Trophoblast cell (in vitro differentiated cells and primary cell): ENCODE measurements around the gene SEMA5A.

Experiments
- DNase-seq, 2 donors: peaks; one replicate each; pipeline ENCODE4 v3.0.0-alpha.2; 2016
- H2AFZ ChIP-seq: 2 replicates; pipeline ENCODE4 v1.6.1; 2013; ENCODE audit warnings: low read length, moderate library complexity, mild to moderate bottlenecking; ENCODE audit not compliant: insufficient read depth, poor library complexity
- H2AK5ac ChIP-seq: 2 replicates; pipeline ENCODE4 v1.6.1; 2013; ENCODE audit warnings: mild to moderate bottlenecking, low read length
- H2BK120ac ChIP-seq: 2 replicates; pipeline ENCODE4 v1.6.1; 2013; ENCODE audit warnings: low read length, mild to moderate bottlenecking, moderate library complexity; ENCODE audit not compliant: insufficient read depth, poor library complexity
- H2BK12ac ChIP-seq: 2 replicates; pipeline ENCODE4 v1.6.1; 2013; ENCODE audit warnings: mild to moderate bottlenecking, low read length, moderate library complexity
- H2BK5ac ChIP-seq: 2 replicates; pipeline ENCODE4 v1.6.1; 2013; ENCODE audit warnings: low read length, low read depth, moderate library complexity, mild to moderate bottlenecking; ENCODE audit not compliant: poor library complexity
- H3K14ac ChIP-seq: 2 replicates; pipeline ENCODE4 v1.6.1; 2013; ENCODE audit warnings: mild to moderate bottlenecking, low read length
- H3K18ac ChIP-seq: 2 replicates; pipeline ENCODE4 v1.6.1; 2013; ENCODE audit warnings: mild to moderate bottlenecking, low read length
- H3K23ac ChIP-seq: 2 replicates; pipeline ENCODE4 v1.6.1; 2013; ENCODE audit warnings: low read length
- H3K27ac ChIP-seq: 2 replicates; pipeline ENCODE4 v1.5.1; 2013; ENCODE audit warnings: low read depth, mild to moderate bottlenecking, inconsistent platforms, low read length, moderate library complexity
- H3K27me3 ChIP-seq: 2 replicates; pipeline ENCODE4 v1.6.1; 2013; ENCODE audit warnings: inconsistent platforms, mild to moderate bottlenecking, low read length, moderate library complexity; ENCODE audit not compliant: insufficient read depth
- H3K36me3 ChIP-seq, 2 experiments: 1 replicate in 1 of 2; 2 replicates in 1 of 2; pipeline ENCODE4 v1.6.1; 2013; ENCODE audit warnings: low read length in 2 of 2, mild to moderate bottlenecking in 2 of 2, moderate library complexity in 1 of 2; ENCODE audit not compliant: insufficient read depth in 2 of 2, control insufficient read depth in 1 of 2
- H3K4ac ChIP-seq: 2 replicates; pipeline ENCODE4 v1.6.1; 2013; ENCODE audit warnings: low read depth, mild to moderate bottlenecking, low read length, moderate library complexity
- H3K4me1 ChIP-seq, 2 experiments: 1 replicate in 1 of 2; 2 replicates in 1 of 2; pipeline ENCODE4 v1.6.1; 2013; ENCODE audit warnings: low read length in 2 of 2, mild to moderate bottlenecking in 2 of 2, moderate library complexity in 1 of 2; ENCODE audit not compliant: insufficient read depth in 2 of 2, control insufficient read depth in 1 of 2
- H3K4me2 ChIP-seq: 2 replicates; pipeline ENCODE4 v1.6.1; 2013; ENCODE audit warnings: inconsistent platforms, mild to moderate bottlenecking, low read length, moderate library complexity
- H3K4me3 ChIP-seq: 2 replicates; pipeline ENCODE4 v1.5.1; 2013; ENCODE audit warnings: mild to moderate bottlenecking, low read depth, low read length, inconsistent platforms
- H3K79me1 ChIP-seq: one replicate; pipeline ENCODE4 v1.6.1; 2013; ENCODE audit warnings: low read length
- H3K79me2 ChIP-seq: 2 replicates; pipeline ENCODE4 v1.6.1; 2013; ENCODE audit warnings: low read length, mild to moderate bottlenecking; ENCODE audit not compliant: control insufficient read depth, insufficient read depth, poor library complexity
- H3K9ac ChIP-seq: 2 replicates; pipeline ENCODE4 v1.6.1; 2013; ENCODE audit warnings: mild to moderate bottlenecking, low read length
- H3K9me3 ChIP-seq: 2 replicates; pipeline ENCODE4 v1.6.1; 2013; ENCODE audit warnings: low read depth, mild to moderate bottlenecking, control low read depth, inconsistent platforms, low read length; ENCODE audit not compliant: insufficient read depth
- H4K12ac ChIP-seq: 2 replicates; pipeline ENCODE4 v1.6.1; 2013; ENCODE audit warnings: low read depth, mild to moderate bottlenecking, low read length, moderate library complexity
- H4K8ac ChIP-seq: 2 replicates; pipeline ENCODE4 v1.6.1; 2013; ENCODE audit warnings: low read depth, mild to moderate bottlenecking, low read length, moderate library complexity
- H4K91ac ChIP-seq: one replicate; pipeline ENCODE4 v1.6.1; 2013; ENCODE audit warnings: low read depth, mild to moderate bottlenecking, low read length, moderate library complexity
- WGBS: extraction: QIAGEN DNeasy Blood & Tissue Kit; methylation state at CpG from one replicate; pipeline ENCODE4 v1.1.7; 2013; ENCODE audit warnings: missing lambda C conversion rate; ENCODE audit not compliant: insufficient read length, insufficient coverage; ENCODE audit errors: extremely low coverage; 5-methylcytosine and 5-hydroxymethylcytosine counted together

SEMA5A gene

GRCh38 chr5:9399094-9399493 lies 146.8 kb downstream of the SEMA5A start:
- no peaks in the 10 kb centered on the region for H3K27me3 ChIP-seq
- no peak overlapping the region for H2AFZ ChIP-seq
- H3K27ac ChIP-seq: no peak overlapping the region
- no peak overlapping the region for H3K23ac ChIP-seq
- H4K91ac ChIP-seq: no peak overlapping the region
- no peaks in the 10 kb centered on the region for H3K4me1 ChIP-seq
- no peak overlapping the region for H2BK5ac ChIP-seq
- DNase-seq: no peak
- no peak overlapping the region for H3K14ac ChIP-seq
- no peaks in the 10 kb centered on the region for H3K79me1 ChIP-seq
- H3K36me3 ChIP-seq: peaks cover 0 to 4% of the 10 kb centered on the region in 2 experiments
- no peak overlapping the region for H2BK120ac ChIP-seq
- H3K4me2 ChIP-seq: no peak overlapping the region
- WGBS: no CpG with 5 or more reads among the region's 2 CpGs
- no peak overlapping the region for H3K4ac ChIP-seq
- H3K18ac ChIP-seq: no peak overlapping the region
- no peak overlapping the region for H2AK5ac ChIP-seq
- H4K8ac ChIP-seq: no peak overlapping the region
- no peaks in the 10 kb centered on the region for H3K9me3 ChIP-seq
- H3K9ac ChIP-seq: no peak overlapping the region
- H4K12ac ChIP-seq: no peak overlapping the region
- H2BK12ac ChIP-seq: no peak overlapping the region
- H3K4me3 ChIP-seq: no peak overlapping the region
- H3K79me2 ChIP-seq: no peaks in the 10 kb centered on the region

- H4K12ac ChIP-seq: no peak overlapping the region
- H3K4me2 ChIP-seq: no peak overlapping the region
- H3K4ac ChIP-seq: no peak overlapping the region
- H3K79me2 ChIP-seq: no peaks in the 10 kb centered on the region
- H3K9me3 ChIP-seq: no peaks in the 10 kb centered on the region
- no peaks in the 10 kb centered on the region for H3K27me3 ChIP-seq
- no peak overlapping the region for H4K8ac ChIP-seq
- H2AFZ ChIP-seq: no peak overlapping the region
- no peak overlapping the region for H3K27ac ChIP-seq
- H3K14ac ChIP-seq: no peak overlapping the region
- H3K36me3 ChIP-seq: peaks cover 0 to 3% of the 10 kb centered on the region in 2 experiments
- no peak overlapping the region for H3K9ac ChIP-seq
- H4K91ac ChIP-seq: no peak overlapping the region
- no peak overlapping the region for H2AK5ac ChIP-seq
- no peak overlapping the region for H2BK12ac ChIP-seq
- no peak overlapping the region for H3K4me3 ChIP-seq
- no peaks in the 10 kb centered on the region for H3K79me1 ChIP-seq
- no peak for DNase-seq
- no peak overlapping the region for H2BK120ac ChIP-seq
- H2BK5ac ChIP-seq: no peak overlapping the region
- no peak overlapping the region for H3K18ac ChIP-seq
- no CpG with 5 or more reads among the region's 3 CpGs for WGBS
- H3K4me1 ChIP-seq: no peaks in the 10 kb centered on the region
- H3K23ac ChIP-seq: no peak overlapping the region
Observed at GRCh38 chr5:9398227-9398626, 147.6 kb downstream of the SEMA5A start.

DNA sequence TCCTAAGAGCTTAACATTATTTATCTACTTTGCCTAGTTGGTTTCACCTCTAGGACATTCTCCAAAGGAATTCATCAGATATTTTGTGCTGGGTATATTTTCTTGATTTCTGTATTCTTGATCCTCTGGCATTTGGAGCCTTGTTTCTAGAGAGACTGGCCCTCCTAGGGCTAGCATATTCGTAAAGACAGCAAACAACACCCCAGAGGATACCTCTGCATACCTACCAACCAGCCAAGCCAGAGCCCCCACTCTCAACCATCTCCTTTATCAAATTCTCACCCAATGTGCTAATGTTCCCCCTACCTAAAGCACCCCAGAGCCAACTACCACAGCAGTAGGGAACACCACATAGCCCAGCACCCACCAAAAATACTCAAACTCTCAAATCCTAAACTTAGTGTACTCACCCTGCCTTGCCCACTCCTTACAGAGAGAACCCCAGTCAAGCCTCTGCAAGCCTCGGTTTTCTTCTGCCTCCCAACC lies 149.5 kb downstream of the SEMA5A start:
- no peak overlapping the region for H2BK5ac ChIP-seq
- H3K23ac ChIP-seq: no peak overlapping the region
- H3K36me3 ChIP-seq: peaks cover 0 to 3% of the 10 kb centered on the region in 2 experiments
- H3K27ac ChIP-seq: no peak overlapping the region
- no peak for DNase-seq
- H3K14ac ChIP-seq: no peak overlapping the region
- no peak overlapping the region for H4K91ac ChIP-seq
- no CpG with 5 or more reads among the region's 2 CpGs for WGBS
- no peaks in the 10 kb centered on the region for H3K9me3 ChIP-seq
- H4K12ac ChIP-seq: no peak overlapping the region
- no peaks in the 10 kb centered on the region for H3K79me2 ChIP-seq
- no peak overlapping the region for H2BK12ac ChIP-seq
- no peak overlapping the region for H3K4me3 ChIP-seq
- H3K4me1 ChIP-seq: peaks cover 0 to 2% of the 10 kb centered on the region in 2 experiments
- H3K4me2 ChIP-seq: no peak overlapping the region
- no peak overlapping the region for H4K8ac ChIP-seq
- no peak overlapping the region for H2BK120ac ChIP-seq
- H2AFZ ChIP-seq: no peak overlapping the region
- H3K27me3 ChIP-seq: no peaks in the 10 kb centered on the region
- no peak overlapping the region for H3K9ac ChIP-seq
- peak overlapping the region; percentile 3 for H3K18ac ChIP-seq
- no peaks in the 10 kb centered on the region for H3K79me1 ChIP-seq
- no peak overlapping the region for H3K4ac ChIP-seq
- no peak overlapping the region for H2AK5ac ChIP-seq

DNA sequence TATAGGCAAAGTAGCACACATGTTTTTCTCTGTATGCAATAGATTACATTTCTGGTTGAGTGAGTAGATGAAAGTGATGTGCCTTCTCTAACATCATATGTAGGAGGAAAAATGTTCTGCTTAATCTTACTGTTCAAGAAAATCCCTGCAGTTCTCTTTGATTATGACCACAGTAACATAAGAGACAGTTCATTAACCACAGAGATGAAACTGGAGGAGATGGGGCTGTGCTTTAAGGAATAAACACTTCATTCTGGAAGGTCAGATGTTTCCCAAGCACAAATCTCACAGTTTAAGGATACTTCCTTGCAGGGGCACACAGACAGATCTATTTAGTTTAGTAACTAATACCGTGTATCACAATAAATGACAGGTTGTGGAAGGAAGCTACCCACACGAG lies 150.2 kb downstream of the SEMA5A start:
- Histone ChIP-seq H3K36me3 (peaks cover 0 to 3% of the 10 kb centered on the region in 2 experiments), H2BK12ac (no peak overlapping the region), H3K18ac (no peak overlapping the region), H3K9ac (no peak overlapping the region), H3K27me3 (no peaks in the 10 kb centered on the region), H3K4me3 (no peak overlapping the region), H2BK5ac (no peak overlapping the region), H3K9me3 (no peaks in the 10 kb centered on the region), H2AFZ (no peak overlapping the region), H3K23ac (no peak overlapping the region), H3K4ac (no peak overlapping the region), H3K27ac (no peak overlapping the region), H3K79me2 (no peaks in the 10 kb centered on the region), H4K91ac (no peak overlapping the region), H4K12ac (no peak overlapping the region), H3K4me1 (peaks cover 0 to 2% of the 10 kb centered on the region in 2 experiments), H4K8ac (no peak overlapping the region), H3K4me2 (no peak overlapping the region), H2BK120ac (no peak overlapping the region), H3K14ac (no peak overlapping the region), H3K79me1 (no peaks in the 10 kb centered on the region), H2AK5ac (no peak overlapping the region)
- DNase-seq: no peak
- no CpG with 5 or more reads among the region's 2 CpGs for WGBS
